H1 (cell line): ENCODE data around the gene PRX.

Source experiments
- CHD1 ChIP-seq: IDR thresholded peaks from 2 replicates; pipeline ENCODE4 v1.6.1; 2012; ENCODE audit warnings: low read depth, low read length, improper control_type of control experiment
- EZH2 ChIP-seq: fragments of 200-600 bp; sonication (generic); IDR thresholded peaks from 2 replicates; pipeline ENCODE4 v1.7.1; 2012; ENCODE audit warnings: low read depth, mild to moderate bottlenecking, moderate library complexity, low read length, inconsistent platforms; ENCODE audit not compliant: severe bottlenecking
- MAFK ChIP-seq: IDR thresholded peaks from 2 replicates; pipeline ENCODE4 v1.6.1; 2012; ENCODE audit warnings: low read depth, mild to moderate bottlenecking, improper control_type of control experiment, low read length

DNA sequence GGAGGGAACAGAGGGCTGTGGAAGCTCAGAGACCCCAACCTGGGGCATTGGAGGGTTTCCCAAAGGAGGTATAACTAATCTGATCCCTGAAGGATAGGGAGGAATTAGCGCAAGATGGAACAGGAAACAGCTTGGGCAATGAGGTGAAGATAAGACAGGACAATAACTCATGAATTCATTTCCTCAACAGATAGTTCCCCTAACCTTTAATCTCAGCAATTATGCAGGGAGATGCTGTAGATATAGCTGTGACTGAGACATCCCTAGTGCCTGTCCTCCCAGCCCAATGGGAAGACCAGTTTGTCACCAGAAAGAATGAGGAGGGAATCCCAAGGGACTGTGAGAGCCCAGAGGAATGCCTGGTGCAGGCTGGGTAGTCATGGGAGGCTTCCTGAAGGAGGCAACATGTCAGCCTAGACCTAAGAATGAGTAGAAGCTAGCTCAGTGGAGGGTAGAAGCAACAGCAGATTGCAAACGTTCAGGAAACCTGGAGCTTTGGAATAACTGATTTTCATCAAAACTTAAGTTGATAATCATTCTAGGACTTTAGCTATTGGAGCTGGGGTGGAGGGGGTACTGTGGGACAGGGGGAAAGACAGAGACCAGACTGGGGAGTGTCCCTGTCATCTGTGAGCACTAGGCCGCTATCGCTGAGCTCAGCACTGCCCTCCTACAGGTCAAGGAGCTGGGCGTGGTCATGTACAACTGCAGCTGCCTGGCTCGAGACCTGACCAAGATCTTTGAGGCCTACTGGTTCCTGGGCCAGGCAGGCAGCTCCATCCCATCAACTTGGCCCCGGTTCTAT is 42.0 kb downstream of the PRX start:
- no peak for TF ChIP-seq MAFK
- no peak for TF ChIP-seq CHD1
- no peak for TF ChIP-seq EZH2
